Measurements from ENCODE around the gene PSME4.

The PSME4 gene

GRCh38 chr2:53821810-53822209 is 149.0 kb downstream of the PSME4 start:
- H4K20me1 ChIP-seq (ENCODE audit: insufficient read depth, low read length), result no peaks in the 10 kb centered on the region
- no peak overlapping the region for H3K9ac ChIP-seq (ENCODE audit: low read depth, low read length)
- no peaks in the 10 kb centered on the region for H3K27me3 ChIP-seq (ENCODE audit: insufficient read depth, low read length, poor library complexity)
- ATAC-seq (ENCODE audit: insufficient read depth, low read depth), result no peak
- no peak overlapping the region for H2AFZ ChIP-seq (ENCODE audit: low read depth, low read length)
- no peaks in the 10 kb centered on the region for H3K4me1 ChIP-seq (ENCODE audit: insufficient read depth, low read length)
- H3K36me3 ChIP-seq (ENCODE audit: insufficient read depth, low read length), result peaks cover 17% of the 10 kb centered on the region; the same call in 1 of the 2 replicates
- no peaks in the 10 kb centered on the region for H3K79me2 ChIP-seq (ENCODE audit: insufficient read depth, low read length)
- H3K4me3 ChIP-seq (ENCODE audit: low read depth in 1 of 2, low read length in 2 of 2), result no peak overlapping the region
- TF ChIP-seq CTCF (IDR thresholded peaks at IDR 0.05; ENCODE audit: borderline replicate concordance, extremely low read depth, low read length, poor library complexity, severe bottlenecking) (no peak), EZH2 (IDR thresholded peaks at IDR 0.05; ENCODE audit: borderline replicate concordance, low read depth, low read length, severe bottlenecking) (no peak)
- H3K4me2 ChIP-seq (ENCODE audit: insufficient read depth, low read length), result no peak overlapping the region
- DNase-seq, result no peak
- H3K9me3 ChIP-seq (ENCODE audit: insufficient read depth, low read length, severe bottlenecking), result no peaks in the 10 kb centered on the region
- H3K27ac ChIP-seq (ENCODE audit: low read length), result no peak overlapping the region

- H4K20me1 ChIP-seq (ENCODE audit: insufficient read depth, low read length), result no peaks in the 10 kb centered on the region
- DNase-seq (no peak), ATAC-seq (ENCODE audit: insufficient read depth, low read depth) (no peak)
- no peaks in the 10 kb centered on the region for H3K4me1 ChIP-seq (ENCODE audit: insufficient read depth, low read length)
- H3K27me3 ChIP-seq (ENCODE audit: insufficient read depth, low read length, poor library complexity), result no peaks in the 10 kb centered on the region
- no peak overlapping the region for H3K4me2 ChIP-seq (ENCODE audit: insufficient read depth, low read length)
- no peak overlapping the region for H3K4me3 ChIP-seq (ENCODE audit: low read depth in 1 of 2, low read length in 2 of 2)
- TF ChIP-seq EZH2 (IDR thresholded peaks at IDR 0.05; ENCODE audit: borderline replicate concordance, low read depth, low read length, severe bottlenecking) (no peak), CTCF (IDR thresholded peaks at IDR 0.05; ENCODE audit: borderline replicate concordance, extremely low read depth, low read length, poor library complexity, severe bottlenecking) (no peak)
- H3K9ac ChIP-seq (ENCODE audit: low read depth, low read length), result no peak overlapping the region
- no peak overlapping the region for H2AFZ ChIP-seq (ENCODE audit: low read depth, low read length)
- H3K79me2 ChIP-seq (ENCODE audit: insufficient read depth, low read length), result no peaks in the 10 kb centered on the region
- peaks cover 21% of the 10 kb centered on the region; the same call in 1 of the 2 replicates for H3K36me3 ChIP-seq (ENCODE audit: insufficient read depth, low read length)
- H3K27ac ChIP-seq (ENCODE audit: low read length), result no peak overlapping the region
- no peaks in the 10 kb centered on the region for H3K9me3 ChIP-seq (ENCODE audit: insufficient read depth, low read length, severe bottlenecking)
These were observed 150.1 kb downstream of the PSME4 start for GRCh38 chr2:53820711-53821110.

GRCh38 chr2:53820048-53820447 is 150.7 kb downstream of the PSME4 start:
- H3K36me3 ChIP-seq (ENCODE audit: insufficient read depth, low read length), result peaks cover 27% of the 10 kb centered on the region; the same call in 1 of the 2 replicates
- H3K9me3 ChIP-seq (ENCODE audit: insufficient read depth, low read length, severe bottlenecking), result no peaks in the 10 kb centered on the region
- ATAC-seq (ENCODE audit: insufficient read depth, low read depth) (no peak), DNase-seq (no peak)
- H3K27me3 ChIP-seq (ENCODE audit: insufficient read depth, low read length, poor library complexity), result no peaks in the 10 kb centered on the region
- H4K20me1 ChIP-seq (ENCODE audit: insufficient read depth, low read length), result no peaks in the 10 kb centered on the region
- no peak overlapping the region for H3K9ac ChIP-seq (ENCODE audit: low read depth, low read length)
- H3K4me1 ChIP-seq (ENCODE audit: insufficient read depth, low read length), result no peaks in the 10 kb centered on the region
- no peak for TF ChIP-seq EZH2 (IDR thresholded peaks at IDR 0.05; ENCODE audit: borderline replicate concordance, low read depth, low read length, severe bottlenecking)
- TF ChIP-seq CTCF (IDR thresholded peaks at IDR 0.05; ENCODE audit: borderline replicate concordance, extremely low read depth, low read length, poor library complexity, severe bottlenecking), result no peak
- H3K4me2 ChIP-seq (ENCODE audit: insufficient read depth, low read length), result no peak overlapping the region
- H3K27ac ChIP-seq (ENCODE audit: low read length), result no peak overlapping the region
- H2AFZ ChIP-seq (ENCODE audit: low read depth, low read length), result no peak overlapping the region
- no peak overlapping the region for H3K4me3 ChIP-seq (ENCODE audit: low read depth in 1 of 2, low read length in 2 of 2)
- H3K79me2 ChIP-seq (ENCODE audit: insufficient read depth, low read length), result no peaks in the 10 kb centered on the region

GRCh38 chr2:53819634-53820033 is 151.2 kb downstream of the PSME4 start:
- Histone ChIP-seq H3K4me1 (ENCODE audit: insufficient read depth, low read length) (no peaks in the 10 kb centered on the region), H3K4me2 (ENCODE audit: insufficient read depth, low read length) (no peak overlapping the region), H3K4me3 (ENCODE audit: low read depth in 1 of 2, low read length in 2 of 2) (no peak overlapping the region), H2AFZ (ENCODE audit: low read depth, low read length) (no peak overlapping the region), H3K9me3 (ENCODE audit: insufficient read depth, low read length, severe bottlenecking) (no peaks in the 10 kb centered on the region), H3K27ac (ENCODE audit: low read length) (no peak overlapping the region), H3K79me2 (ENCODE audit: insufficient read depth, low read length) (no peaks in the 10 kb centered on the region), H4K20me1 (ENCODE audit: insufficient read depth, low read length) (no peaks in the 10 kb centered on the region), H3K36me3 (ENCODE audit: insufficient read depth, low read length) (peaks cover 29% of the 10 kb centered on the region; the same call in 1 of the 2 replicates), H3K9ac (ENCODE audit: low read depth, low read length) (no peak overlapping the region), H3K27me3 (ENCODE audit: insufficient read depth, low read length, poor library complexity) (no peaks in the 10 kb centered on the region)
- no peak for DNase-seq
- ATAC-seq (ENCODE audit: insufficient read depth, low read depth), result no peak
- TF ChIP-seq EZH2 (IDR thresholded peaks at IDR 0.05; ENCODE audit: borderline replicate concordance, low read depth, low read length, severe bottlenecking), result no peak
- TF ChIP-seq CTCF (IDR thresholded peaks at IDR 0.05; ENCODE audit: borderline replicate concordance, extremely low read depth, low read length, poor library complexity, severe bottlenecking), result no peak

All from DND-41 (cell line).